ENCODE results near the gene PRDM15.
"Not testable (repeated sequence)": the region's sequence is repeated elsewhere in the genome, so short reads cannot be mapped to it uniquely, and the experiment has no call there.

The PRDM15 gene

DNA sequence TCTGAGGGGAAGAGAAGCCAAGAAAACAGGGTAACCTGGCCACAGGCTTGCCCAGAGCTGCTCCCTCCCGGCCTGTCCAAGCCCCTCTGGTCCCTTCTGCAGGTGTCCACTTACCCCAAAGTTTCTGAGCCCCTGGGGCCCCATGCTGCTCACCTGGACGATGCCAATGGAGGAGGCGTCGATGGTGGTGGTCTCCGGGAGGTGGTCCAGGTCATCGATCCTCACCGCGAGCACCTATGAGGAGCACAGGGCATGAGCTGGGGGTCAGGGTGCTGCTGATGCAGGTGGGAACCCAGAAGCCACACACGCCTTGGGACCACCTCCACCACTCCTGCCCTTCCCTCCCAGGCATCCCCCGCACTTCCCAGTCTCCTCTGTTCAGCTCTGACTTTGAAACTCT, 74.8 kb downstream of the PRDM15 start:
- DNase-seq (ENCODE audit: low read depth): no peak

DNA sequence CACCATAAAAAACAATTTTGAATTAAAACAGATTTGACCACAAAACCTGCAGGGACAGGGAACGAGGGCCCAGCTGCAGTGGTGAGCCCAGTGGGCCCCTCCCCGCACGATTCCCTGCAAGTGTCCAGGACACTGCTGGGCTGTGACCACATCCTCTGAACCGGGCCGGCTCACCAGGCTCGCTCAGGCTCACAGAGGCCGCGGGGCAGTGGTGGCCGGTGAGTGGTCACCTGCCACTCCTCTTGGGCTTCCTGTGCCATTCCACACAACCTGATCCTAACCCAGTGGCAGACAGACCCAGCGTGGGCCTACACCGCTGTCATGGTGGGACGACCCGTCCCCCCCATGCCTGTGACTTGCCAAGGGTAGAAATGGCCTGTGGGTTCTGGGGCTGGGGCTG, 75.8 kb downstream of the PRDM15 start:
- DNase-seq (ENCODE audit: low read depth): no peak

DNA sequence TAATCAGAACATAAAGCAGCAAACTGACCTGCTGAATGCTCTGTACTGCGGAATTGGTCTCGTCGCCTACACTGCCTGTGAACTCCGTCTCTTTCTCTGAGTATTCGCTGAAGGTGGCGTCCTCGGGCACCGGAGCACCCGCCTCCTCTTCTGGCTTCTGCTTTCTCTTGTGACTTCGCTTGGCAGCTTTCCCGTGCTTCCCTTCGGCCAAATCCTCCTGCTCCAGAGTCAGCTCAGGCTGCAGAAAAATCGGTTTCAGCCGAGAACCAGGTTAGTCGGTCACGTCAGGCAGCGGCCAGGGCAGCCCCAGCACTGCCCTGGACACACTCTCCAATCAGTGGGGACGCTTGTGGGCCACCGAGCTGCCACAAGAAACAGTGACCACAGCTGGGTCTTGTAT, 76.5 kb downstream of the PRDM15 start:
- DNase-seq (ENCODE audit: low read depth): no peak

DNA sequence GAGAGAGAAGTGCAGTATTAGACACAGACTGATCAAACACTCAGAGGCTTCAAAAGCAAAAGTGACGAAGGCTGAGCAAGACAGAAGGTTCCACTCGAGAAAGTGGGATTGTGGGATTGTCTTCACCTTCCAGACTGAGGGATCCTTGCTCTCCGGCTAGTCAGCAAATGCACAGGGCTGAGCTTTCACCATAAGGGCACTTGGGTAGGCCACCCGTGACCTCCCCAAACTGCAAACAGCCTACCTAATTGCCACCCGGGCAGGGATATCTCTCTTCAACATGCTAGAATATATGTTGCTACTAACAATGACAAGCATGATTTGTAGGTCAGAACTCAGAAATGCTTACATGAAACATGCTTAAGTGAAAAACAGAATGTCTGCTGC, 77.0 kb downstream of the PRDM15 start:
- no peak for DNase-seq (ENCODE audit: low read depth)

DNA sequence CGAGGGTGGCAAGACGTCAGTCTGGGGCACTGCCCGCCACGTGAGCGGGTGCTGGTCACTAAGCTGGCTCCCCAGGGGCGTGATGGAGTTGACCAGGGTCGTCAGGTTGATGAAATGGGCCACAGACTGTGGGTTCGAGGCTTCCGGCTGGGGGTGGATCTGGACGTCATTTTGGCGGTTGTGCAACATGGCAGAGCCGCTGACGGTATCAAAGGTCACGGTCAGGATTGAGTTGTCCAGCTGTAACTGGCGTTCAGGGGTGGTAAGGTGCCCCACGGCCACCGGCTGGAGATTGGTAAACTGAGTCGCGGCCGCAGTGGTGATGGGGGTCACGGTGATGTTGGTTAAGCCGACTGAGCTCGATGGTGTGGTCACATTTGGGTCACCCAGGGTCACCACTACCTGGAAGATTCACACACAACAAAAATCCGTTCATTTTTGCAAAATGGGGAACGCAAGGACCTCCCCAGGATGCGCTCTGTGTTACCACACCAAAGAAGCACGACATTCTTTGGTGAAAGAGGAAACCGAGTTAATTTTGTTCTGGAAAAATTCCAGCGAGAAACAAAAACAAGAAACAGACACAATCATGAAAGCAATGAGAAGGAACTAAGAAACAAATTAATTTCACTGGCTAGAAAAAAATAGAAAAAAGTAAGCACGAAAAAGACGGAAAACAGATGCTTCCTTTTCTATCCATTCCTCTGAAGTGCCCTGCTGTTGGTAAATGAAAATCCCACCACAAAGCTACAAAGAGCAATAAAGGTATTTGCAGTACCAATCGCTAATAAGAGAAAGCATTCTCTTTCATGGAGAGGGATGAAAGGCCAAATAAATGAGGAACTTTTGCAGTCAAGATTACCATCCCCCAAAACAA, 77.6 kb downstream of the PRDM15 start:
- no peak for DNase-seq (ENCODE audit: low read depth)

DNA sequence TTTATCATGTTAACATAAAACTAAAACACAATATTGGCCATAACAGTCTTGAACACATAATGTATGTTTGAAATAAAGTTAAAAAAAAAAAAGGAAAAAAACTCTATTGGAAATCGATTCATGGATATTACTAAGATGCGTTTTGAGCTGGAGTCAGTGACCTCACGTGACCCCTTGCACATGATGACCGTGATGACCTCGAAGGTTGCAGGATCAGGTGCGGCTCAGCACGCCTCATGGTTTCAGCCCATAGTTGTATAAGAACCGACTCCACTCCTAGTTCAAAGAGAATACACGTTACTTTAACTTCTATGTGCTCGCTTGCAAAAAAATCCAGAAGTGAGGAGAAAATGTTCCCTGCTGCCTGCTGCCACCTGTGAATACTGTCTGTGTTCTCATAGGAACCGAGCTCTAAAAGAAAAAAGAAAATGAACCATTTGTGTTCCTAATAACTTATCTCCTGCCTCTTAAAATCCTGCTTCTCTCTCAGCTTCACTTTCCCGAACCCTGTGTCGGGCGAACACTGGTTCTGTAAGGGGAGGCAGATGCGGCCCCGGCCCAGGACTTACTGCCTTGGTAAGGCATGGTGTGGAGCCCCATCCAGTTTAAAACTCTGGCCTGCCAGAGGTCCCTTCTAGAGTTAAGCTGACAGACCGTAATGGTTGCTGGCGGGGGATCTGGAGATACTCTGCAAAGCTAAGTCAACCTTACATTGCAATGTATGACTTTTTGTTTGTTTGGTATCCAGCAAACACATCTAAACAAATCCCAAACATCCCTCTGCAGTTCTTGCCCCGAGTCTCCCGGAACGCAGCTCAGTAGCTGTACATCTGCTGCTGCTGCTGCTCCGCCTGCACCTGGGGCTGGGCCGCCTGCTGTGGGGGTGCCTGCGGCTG, 78.5 kb downstream of the PRDM15 start:
- no peak for DNase-seq (ENCODE audit: low read depth)

DNA sequence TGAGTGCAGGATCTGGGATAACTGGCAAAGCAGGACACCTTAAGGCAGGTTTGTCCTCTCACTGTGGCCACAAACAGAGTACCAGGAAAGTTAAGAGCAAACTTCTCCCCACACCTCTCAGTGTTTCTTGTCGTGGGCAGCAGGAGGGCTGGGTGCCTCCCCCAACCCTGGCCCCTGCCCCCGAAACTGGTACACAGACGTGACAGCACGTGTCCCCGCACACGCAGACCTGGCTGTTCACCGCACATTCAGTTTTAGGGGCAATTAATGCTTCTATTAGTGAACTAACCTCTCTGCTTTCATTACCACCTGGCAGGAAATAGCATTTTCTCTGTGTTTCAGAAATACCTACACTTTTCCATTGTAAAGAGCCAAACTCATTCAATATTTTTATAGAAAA, 79.4 kb downstream of the PRDM15 start:
- DNase-seq (ENCODE audit: low read depth): no peak

DNA sequence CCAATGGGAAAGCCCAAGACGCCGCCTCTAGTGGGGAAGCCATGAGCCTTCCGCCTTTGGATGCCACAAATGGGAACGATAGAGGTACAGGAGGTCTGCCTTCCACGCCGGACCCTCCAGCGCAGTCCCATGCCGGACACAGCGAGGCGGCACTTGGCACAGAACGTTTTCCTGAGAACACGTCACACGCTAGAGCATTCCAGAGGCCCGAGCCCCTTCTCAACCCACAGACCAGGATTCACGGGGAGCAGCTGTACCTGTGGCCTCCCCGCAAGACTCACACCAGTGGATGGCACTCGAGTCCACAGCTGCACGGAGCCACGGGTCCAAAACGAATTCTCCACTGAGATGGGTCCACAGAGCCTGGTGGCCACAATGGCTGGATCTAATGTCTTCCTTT, 80.8 kb downstream of the PRDM15 start:
- no peak for DNase-seq (ENCODE audit: low read depth)

DNA sequence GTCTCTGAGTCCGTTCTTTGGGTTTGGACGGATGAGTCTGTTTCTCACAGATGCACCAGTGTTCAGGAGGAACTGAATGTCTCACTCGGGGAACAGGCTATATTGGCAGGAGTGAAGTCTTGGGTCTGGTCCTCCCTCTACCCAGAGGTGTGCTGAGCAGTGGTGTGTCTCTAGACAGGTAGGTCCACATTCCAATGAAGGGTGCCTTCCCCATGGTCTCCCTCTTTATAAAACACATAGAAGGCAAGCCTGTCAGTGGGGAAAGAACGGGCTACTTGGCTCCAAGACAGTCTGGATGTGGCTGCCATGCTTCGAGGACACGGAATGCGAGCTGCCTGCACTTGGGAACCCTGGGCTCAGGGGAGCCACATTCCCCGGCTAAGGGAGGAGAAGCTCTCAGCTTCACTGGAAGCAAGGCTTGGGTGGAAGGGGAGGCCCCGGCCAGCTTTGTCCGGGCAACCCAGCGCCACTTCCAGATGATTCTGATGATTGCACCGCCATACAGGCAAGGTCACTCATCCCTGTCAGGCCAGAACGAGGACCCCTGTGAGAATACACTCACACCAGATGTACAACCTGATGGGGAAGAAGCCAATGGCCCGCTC, 82.6 kb downstream of the PRDM15 start:
- DNase-seq (ENCODE audit: low read depth): no peak

DNA sequence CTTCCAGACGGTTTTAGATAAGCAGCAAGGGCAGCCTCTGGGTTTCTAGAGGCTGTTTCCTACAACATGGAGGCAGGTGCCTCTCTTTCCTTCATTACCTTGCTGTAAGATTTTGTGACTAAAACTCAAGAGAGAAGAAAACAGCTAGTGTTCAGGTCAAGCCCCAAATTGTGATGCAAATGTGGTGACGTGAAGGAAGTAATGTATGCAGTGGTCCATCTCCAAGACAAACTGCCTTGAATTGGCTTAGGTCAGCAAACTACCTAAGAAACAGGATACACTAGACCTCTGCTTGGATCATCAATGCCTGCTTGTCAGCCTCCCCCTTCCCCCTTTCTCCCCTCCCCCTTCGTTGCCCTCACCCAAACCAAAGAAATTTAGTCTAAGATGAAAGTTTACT, 83.4 kb downstream of the PRDM15 start:
- no peak for DNase-seq (ENCODE audit: low read depth)

DNA sequence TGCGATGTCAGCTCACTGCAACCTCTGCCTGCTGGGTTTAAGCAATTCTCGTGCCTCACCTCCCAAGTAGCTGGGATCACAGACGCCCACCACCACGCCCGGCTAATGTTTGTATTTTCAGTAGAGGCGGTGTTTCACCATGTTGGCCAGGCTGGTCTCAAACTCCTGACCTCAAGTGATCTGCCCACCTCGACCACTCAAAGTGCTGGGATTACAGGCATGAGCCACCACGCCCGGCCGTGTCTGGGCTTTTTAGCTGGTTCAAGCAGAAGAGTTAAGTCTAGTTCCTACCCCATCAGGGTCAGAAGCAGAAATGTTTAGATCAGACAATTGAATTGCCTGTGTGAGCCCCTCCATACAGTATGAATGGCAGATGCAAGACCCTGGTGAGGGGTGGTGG, 84.5 kb downstream of the PRDM15 start:
- no peak for DNase-seq (ENCODE audit: low read depth)

DNA sequence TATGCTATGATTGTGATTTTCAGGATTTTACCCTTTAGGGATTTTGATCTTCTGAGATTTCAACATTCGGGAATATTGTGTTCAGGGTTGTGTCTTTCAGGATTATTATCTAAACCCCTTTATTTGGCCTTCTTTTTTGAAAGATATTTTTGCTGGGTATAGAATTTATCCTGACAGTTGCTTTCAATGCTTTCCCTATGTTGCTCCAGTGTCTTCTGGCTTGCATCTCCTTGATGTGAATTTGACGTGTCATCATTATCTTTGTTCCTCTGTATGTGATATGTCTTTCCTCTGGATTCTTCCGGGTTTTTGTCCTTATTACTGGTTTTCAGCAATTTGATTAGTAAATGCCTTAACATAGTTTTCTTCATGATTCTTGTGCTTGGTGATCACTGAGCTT, 86.4 kb downstream of the PRDM15 start:
- no peak for DNase-seq (ENCODE audit: low read depth)

DNA sequence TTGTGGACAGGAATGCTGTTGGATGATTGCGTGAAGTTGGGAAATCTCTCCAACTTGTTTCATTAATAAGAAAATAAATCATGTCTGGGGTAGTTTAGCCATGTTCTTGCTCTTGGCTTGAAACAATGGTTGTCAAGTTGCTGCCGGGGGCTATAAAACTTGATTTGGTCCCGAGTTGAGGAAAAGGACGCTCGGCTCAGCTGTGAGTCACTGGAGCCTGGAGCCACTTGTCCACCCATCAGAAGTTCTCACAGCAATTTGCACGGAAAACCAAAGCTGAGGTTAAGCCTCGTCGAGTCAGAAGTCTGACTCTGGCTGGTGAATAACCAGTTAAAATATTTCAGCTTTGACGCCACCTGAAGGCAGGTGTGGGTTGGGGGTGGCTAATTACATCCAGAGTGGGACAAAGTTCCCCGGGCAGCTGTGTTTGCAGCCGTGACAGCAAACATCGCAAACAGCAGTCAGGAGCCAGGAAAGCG, 92.6 kb downstream of the PRDM15 start:
- DNase-seq (ENCODE audit: low read depth): no peak

DNA sequence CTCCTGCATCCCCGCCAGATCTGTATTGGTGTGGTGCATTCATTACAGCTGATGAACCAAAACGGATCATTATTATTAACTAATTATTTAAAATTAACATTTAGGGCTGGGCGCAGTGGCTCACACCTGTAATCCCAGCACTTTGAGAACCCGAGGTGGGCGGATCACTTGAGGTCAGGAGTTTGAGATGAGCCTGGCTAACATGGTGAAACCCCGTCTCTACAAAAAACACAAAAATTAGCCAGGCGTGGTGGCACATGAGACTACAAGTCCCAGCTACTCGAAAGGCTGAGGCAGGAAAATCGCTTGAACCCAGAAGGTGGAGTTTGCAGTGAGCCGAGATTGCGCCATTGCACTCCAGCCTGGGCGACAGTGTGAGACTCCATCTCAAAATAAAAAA, 93.9 kb downstream of the PRDM15 start:
- not testable (repeated sequence) for DNase-seq (ENCODE audit: low read depth)

DNA sequence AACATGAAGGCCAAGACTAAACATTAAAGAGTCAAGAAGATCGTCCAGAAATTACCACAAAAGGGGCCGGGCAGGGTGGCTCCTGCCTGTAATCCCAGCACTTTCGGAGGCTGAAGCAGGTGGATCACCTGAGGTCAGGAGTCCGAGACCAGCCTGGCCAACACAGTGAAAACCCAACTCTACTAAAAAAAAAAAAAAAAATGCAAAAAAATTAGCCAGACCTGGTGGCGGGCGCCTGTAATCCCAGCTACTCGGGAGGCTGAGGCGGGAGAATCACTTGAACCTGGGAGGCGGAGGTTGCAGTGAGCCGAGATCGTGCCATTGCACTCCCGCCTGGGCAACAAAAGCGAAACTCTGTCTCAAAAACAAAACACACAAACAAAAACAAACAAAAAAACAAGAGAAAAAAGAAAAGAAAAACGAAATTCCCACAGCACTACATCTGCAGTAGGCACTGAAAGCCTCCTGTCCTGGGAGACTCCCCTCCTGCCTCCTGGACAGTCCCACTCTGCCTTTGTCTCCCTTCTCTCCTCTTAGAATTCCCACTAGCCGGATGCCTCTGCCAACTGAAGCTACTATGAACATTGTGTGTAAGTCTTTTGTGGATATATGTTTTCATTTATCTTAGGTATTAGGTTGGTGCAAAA, 94.6 kb downstream of the PRDM15 start:
- DNase-seq (ENCODE audit: low read depth): no peak

DNA sequence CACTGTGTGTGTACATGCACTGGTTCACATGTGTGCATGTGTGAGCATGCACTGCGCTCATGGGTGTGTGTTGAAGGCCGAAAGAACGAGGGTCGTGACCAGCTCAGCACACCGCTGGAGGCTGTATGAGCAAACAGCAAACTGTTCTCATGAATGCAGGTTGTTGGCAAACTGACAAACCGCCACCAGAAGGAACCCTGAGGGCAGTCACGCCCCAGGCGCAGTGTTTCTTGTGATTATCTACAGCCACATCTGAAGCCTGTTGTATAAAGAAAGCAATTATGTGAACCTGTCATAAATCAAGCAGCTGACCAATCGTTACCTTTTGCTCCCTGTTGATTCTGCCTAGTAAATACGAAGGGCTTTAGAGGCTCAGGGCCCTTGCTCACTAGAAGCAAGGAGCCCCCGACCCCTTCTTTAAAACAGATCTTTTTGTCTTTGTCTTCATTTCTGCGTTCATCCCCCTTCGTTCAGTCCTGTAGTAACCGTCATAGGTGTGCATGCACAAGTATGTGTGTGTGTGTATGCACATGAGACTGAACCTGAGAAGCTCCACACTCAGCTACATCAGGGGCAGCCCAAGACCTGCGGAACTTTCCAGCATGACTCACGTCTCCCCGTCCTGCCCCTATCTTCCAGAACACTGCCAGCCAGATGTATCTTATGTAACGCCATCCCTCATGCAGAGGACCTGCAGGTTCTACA, 95.5 kb downstream of the PRDM15 start:
- peak; percentile 12 for DNase-seq (ENCODE audit: low read depth)

DNA sequence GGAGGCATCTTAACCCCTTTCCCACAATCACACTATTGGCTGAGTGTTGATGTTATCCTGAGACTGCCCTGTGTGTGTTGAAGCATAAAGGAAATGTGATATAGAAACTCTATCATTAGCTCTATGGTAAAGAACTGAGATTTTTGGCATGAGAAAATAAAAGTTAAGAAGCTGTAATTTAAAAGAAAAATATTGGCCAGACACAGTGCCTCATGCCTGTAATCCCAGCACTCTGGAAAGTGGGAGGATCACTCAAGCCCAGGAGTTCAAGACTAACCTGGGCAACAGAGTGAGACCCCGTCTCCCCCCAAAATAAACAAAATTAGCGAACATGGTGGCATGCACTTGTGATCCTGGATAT, 98.1 kb downstream of the PRDM15 start:
- no peak for DNase-seq (ENCODE audit: low read depth)

DNA sequence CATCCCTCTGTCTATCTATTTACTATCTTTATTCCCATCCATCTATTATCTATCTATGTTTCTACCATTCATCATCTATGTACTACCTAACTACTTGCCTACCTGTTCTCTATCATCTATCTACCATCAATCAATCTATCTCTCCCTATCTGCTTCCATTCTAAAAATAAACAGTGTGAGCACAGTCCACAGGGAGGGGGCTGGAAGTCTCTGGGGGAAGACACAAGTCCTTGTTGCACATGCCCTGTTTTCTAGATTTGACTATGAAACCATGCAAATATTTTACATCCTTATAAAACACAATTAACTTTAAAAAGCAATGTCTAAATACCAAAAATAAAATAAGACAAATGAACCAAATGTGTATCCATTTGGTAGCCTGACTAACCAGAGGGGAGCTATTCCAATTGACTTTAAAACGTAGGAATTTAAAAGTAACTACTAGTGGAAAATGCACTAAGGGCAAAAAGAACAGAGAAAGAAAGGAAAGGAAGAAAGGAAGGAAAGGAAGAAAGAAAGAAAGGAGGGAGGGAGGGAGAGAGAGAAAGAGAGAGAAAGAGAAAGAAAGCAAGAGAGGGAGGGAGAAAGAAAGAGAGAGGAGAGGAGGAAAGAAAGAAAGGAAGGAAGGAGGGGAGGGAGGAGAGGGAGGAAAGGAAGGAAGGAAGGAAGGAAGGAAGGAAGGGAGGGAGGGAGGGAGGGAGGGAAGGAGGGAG, 98.7 kb downstream of the PRDM15 start:
- no peak for DNase-seq (ENCODE audit: low read depth)

DNA sequence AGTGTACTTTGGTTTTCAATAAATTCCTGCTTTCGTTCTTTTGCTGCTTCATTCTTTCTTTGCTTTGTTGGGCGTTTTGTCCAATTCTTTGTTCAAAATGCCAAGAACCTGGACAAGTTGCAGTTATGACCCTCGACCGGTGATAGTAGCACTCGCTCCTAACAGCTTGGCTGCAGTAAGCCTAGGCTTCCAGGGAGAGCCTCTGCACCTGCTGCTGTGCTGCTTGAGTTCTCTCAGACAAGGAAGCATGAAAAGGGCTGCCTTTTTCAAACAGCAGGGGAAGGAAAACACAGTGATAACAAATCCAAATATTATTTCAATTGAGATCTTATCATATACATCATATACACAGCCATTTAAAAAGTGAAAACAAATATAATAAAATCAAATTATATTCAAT, 99.5 kb downstream of the PRDM15 start:
- no peak for DNase-seq (ENCODE audit: low read depth)

DNA sequence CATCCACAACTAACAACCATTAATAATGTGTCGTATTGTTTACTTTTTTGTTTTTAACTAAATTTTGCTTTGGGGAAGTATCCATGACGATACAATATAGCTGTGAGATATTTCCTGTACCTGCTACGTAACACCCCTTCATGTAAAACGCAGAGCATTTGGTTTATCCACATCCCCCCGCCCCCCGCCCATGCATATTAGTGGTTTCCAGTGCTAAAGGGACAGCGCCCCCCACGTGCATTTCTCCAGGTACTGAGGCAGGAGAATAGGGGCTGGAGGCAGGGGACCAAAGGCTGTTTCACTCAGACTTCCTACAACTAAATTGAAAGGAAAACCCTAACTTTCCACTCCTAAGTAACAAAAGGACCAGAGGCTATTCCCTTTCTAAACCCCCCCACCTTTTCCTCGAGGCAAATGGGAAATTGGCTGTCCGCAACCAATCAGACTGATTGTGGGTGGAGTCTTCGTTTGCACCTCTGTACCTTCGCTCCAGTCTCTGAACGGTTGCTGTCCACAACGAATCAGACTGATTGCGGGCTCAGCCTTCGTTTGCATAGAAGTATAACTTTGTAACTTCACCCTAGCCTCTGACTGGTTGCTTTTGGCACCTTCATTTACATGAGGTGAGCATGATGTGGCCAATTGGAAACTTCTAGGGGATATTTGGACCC, 100.1 kb downstream of the PRDM15 start:
- no peak for DNase-seq (ENCODE audit: low read depth)
